Neutrophil (primary cell): ENCODE data around the gene CAMTA1.

ENCODE experiments used
- H3K27ac ChIP-seq: fragments of 200-600 bp; sonication (generic); 2 replicates; pipeline ENCODE4 v1.5.1; 2016; ENCODE audit warnings: mild to moderate bottlenecking, moderate library complexity
- H3K27me3 ChIP-seq: fragments of 200-600 bp; sonication (generic); 2 replicates; pipeline ENCODE4 v1.6.0; 2016; ENCODE audit warnings: mild to moderate bottlenecking
- H3K36me3 ChIP-seq: fragments of 200-600 bp; sonication (generic); 2 replicates; pipeline ENCODE4 v1.5.1; 2017
- H3K4me1 ChIP-seq, 2 experiments: fragments of 200-600 bp in 1 of 2; sonication (generic) in 1 of 2; 1 replicate in 1 of 2; 2 replicates in 1 of 2; pipeline versions ENCODE4 v1.5.1 to v1.6.1; 2013 to 2016; ENCODE audit warnings: low read depth in 1 of 2, low read length in 1 of 2, mild to moderate bottlenecking in 1 of 2, moderate library complexity in 1 of 2; ENCODE audit not compliant: control insufficient read depth in 1 of 2, insufficient read depth in 1 of 2
- H3K4me3 ChIP-seq, 2 experiments: fragments of 200-600 bp in 1 of 2; sonication (generic) in 1 of 2; 1 replicate in 1 of 2; 2 replicates in 1 of 2; pipeline ENCODE4 v1.5.1; 2013 to 2016; ENCODE audit warnings: low read depth in 1 of 2, low read length in 1 of 2, mild to moderate bottlenecking in 1 of 2, moderate library complexity in 1 of 2
- H3K9me3 ChIP-seq: fragments of 200-600 bp; sonication (generic); 2 replicates; pipeline ENCODE4 v1.5.1; 2016
- CTCF ChIP-seq: fragments of 200-600 bp; sonication (generic); IDR thresholded peaks from 2 replicates; pipeline ENCODE4 v1.5.1; 2016; ENCODE audit warnings: antibody characterized with exemption

CAMTA1 gene

GRCh38 chr1:6761196-6761737, 24.0 kb upstream of the CAMTA1 start:
- Histone ChIP-seq H3K4me1 (no peaks in the 10 kb centered on the region), H3K27me3 (no peaks in the 10 kb centered on the region), H3K4me3 (no peak overlapping the region), H3K27ac (no peak overlapping the region), H3K36me3 (no peaks in the 10 kb centered on the region), H3K9me3 (no peaks in the 10 kb centered on the region)
- no peak for TF ChIP-seq CTCF

- no peak for TF ChIP-seq CTCF
- H3K4me3 ChIP-seq, result no peak overlapping the region
- H3K36me3 ChIP-seq, result no peaks in the 10 kb centered on the region
- H3K4me1 ChIP-seq, result no peaks in the 10 kb centered on the region
- no peaks in the 10 kb centered on the region for H3K9me3 ChIP-seq
- H3K27ac ChIP-seq, result no peak overlapping the region
- no peaks in the 10 kb centered on the region for H3K27me3 ChIP-seq
Observed at GRCh38 chr1:6762060-6762459, 23.2 kb upstream of the CAMTA1 start.

- H3K27ac ChIP-seq, result no peak overlapping the region
- no peaks in the 10 kb centered on the region for H3K9me3 ChIP-seq
- no peaks in the 10 kb centered on the region for H3K4me1 ChIP-seq
- no peaks in the 10 kb centered on the region for H3K36me3 ChIP-seq
- H3K27me3 ChIP-seq, result peaks cover 4% of the 10 kb centered on the region
- TF ChIP-seq CTCF, result no peak
- H3K4me3 ChIP-seq, result no peak overlapping the region
Observed at GRCh38 chr1:6770751-6771440, 14.4 kb upstream of the CAMTA1 start.

GRCh38 chr1:6771441-6771769, 13.8 kb upstream of the CAMTA1 start:
- no peak overlapping the region for H3K27ac ChIP-seq
- no peaks in the 10 kb centered on the region for H3K36me3 ChIP-seq
- H3K4me3 ChIP-seq, result no peak overlapping the region
- H3K9me3 ChIP-seq, result no peaks in the 10 kb centered on the region
- H3K27me3 ChIP-seq, result peaks cover 4% of the 10 kb centered on the region
- H3K4me1 ChIP-seq, result no peaks in the 10 kb centered on the region
- no peak for TF ChIP-seq CTCF

- no peaks in the 10 kb centered on the region for H3K4me1 ChIP-seq
- peaks cover 4% of the 10 kb centered on the region for H3K27me3 ChIP-seq
- no peak overlapping the region for H3K4me3 ChIP-seq
- no peaks in the 10 kb centered on the region for H3K9me3 ChIP-seq
- no peak overlapping the region for H3K27ac ChIP-seq
- TF ChIP-seq CTCF, result no peak
- H3K36me3 ChIP-seq, result no peaks in the 10 kb centered on the region
Observed at GRCh38 chr1:6774381-6774780, 10.9 kb upstream of the CAMTA1 start.
